Heart right ventricle (tissue), 16 donors: Measurements from ENCODE around the gene RAB11FIP2. TPM values are rescaled to one million over a fixed set of nuclear protein-coding genes. Genes with fewer than 3 reads are reported as not detected.

Experiments
- ATAC-seq, 8 donors: fragments of 200-7000 bp; cut with Tn5 transposase; one replicate each; pipeline ENCODE4 v1.9.1; 2020; ENCODE audit warnings: mild to moderate bottlenecking in 8 of 8, moderate library complexity in 8 of 8, moderate number of reproducible peaks in 1 of 8
- DNase-seq, 2 donors: peaks; one replicate each; pipeline ENCODE4 v3.0.0-alpha.2; 2020
- H3K27ac ChIP-seq, 10 donors: fragments of 200-600 bp; sonication (generic) in 2 of 10; one replicate each; pipeline versions ENCODE4 v1.5.0 to v1.8.0; 2020 to 2022; ENCODE audit warnings: mild to moderate bottlenecking in 3 of 10
- H3K27me3 ChIP-seq, 7 donors: fragments of 200-600 bp; one replicate each; pipeline ENCODE4 v1.8.0; 2021 to 2022; ENCODE audit warnings: mild to moderate bottlenecking in 2 of 7
- H3K36me3 ChIP-seq, 9 donors: fragments of 200-600 bp; sonication (generic) in 1 of 9; one replicate each; pipeline versions ENCODE4 v1.5.0 to v1.8.0; 2020 to 2022; ENCODE audit warnings: mild to moderate bottlenecking in 2 of 9
- H3K4me1 ChIP-seq, 9 donors: fragments of 200-600 bp; sonication (generic) in 1 of 9; one replicate each; pipeline versions ENCODE4 v1.5.0 to v1.8.0; 2020 to 2022; ENCODE audit warnings: mild to moderate bottlenecking in 4 of 9
- H3K4me3 ChIP-seq, 10 donors: fragments of 200-600 bp; sonication (generic) in 2 of 10; one replicate each; pipeline versions ENCODE4 v1.5.0 to v1.8.0; 2020 to 2022; ENCODE audit warnings: mild to moderate bottlenecking in 7 of 10, moderate library complexity in 2 of 10
- H3K9me3 ChIP-seq, 11 donors: fragments of 200-600 bp in 10 of 11; sonication (generic) in 2 of 11; one replicate each; pipeline versions ENCODE4 v1.5.0 to v1.8.0; 2013 to 2022; ENCODE audit warnings: mild to moderate bottlenecking in 2 of 11, control low read depth in 1 of 11, moderate library complexity in 1 of 11
- CTCF ChIP-seq, 9 donors: fragments of 200-600 bp; sonication (generic) in 2 of 9; IDR thresholded peaks; one replicate each; pipeline versions ENCODE4 v1.5.0 to v1.8.0; 2021 to 2022; ENCODE audit warnings: antibody characterized with exemption in 9 of 9, mild to moderate bottlenecking in 5 of 9, moderate library complexity in 1 of 9
- WGBS, 2 donors: extraction: QIAGEN DNeasy Blood & Tissue Kit; methylation state at CpG; one replicate each; pipeline ENCODE4 v1.1.7; 2013; ENCODE audit warnings: inconsistent platforms in 1 of 2; 5-methylcytosine and 5-hydroxymethylcytosine counted together
- intact Hi-C, 10 donors: fragments of 100-400 bp; cut with DNase I; formaldehyde crosslinking; loops; one replicate each; pipeline versions ENCODE4 v1.11.1 to v1.14.2; 2022
- polyA plus RNA-seq, 2 donors: library from polyadenylated mRNA; stranded (reverse); fragments of 200-250 nt; gene quantifications; one replicate each; pipeline ENCODE4 v1.2.3, GENCODE V29; 2013
- total RNA-seq, 10 donors: library from RNA; stranded (reverse); fragmentation: NEBNext Ultra II Directional in 3 of 10; extraction: Animal tissue kit (Norgen Biotek cat#: 25700) in 3 of 10; gene quantifications; one replicate each; pipeline versions ENCODE4 v1.2.1 to v1.2.4, GENCODE V29; 2021 to 2023
- donor health status: Arrhythmogenic right ventricular cardiomyopathy.
- donor health status: ischemic (EF 13 %, LVEDD 7.1; RV severe dilation, severe dysfunction).
- donor health status: healthy with polysubstance abuse.
- donor health status: DM: no; HTN: yes; CAD: no.
- donor health status: DM: no; HTN: no; CAD: no.
- donor health status: ischemic (EF 25% LVEDD 6.9; RV normal size, moderate dysfunction).
- donor health status: ischemic (EF 25% LVEDD 5.7; RV mildly dilated, moderate dysfunction).
- donor health status: healthy.
- donor health status: DM: yes; HTN: yes; CAD: no.
- donor health status: Ischemic cardiomyopathy.
- donor health status: ischemic (EF 35%, LVEDD 5.7; RV mildly dilated, moderate dysfunction).
- donor health status: nonischemic (EF 11% LVEDD 7.7; RV severe dilation, severe dysfunction).
- donor health status: DM: yes; HTN: yes; CAD: no.
- donor health status: PGD.
- donor health status: ischemic (EF 29% LVEDD 5.4; RV normal size, mild dysfunction).
- donor health status: nonischemic (EF 23%, LVEDD 6.1; RV moderate dilation, normal function).

RAB11FIP2 gene
- total and polyA plus RNA-seq, 12 donors: 2.6 to 17.2 (median 13.6) TPM

DNA sequence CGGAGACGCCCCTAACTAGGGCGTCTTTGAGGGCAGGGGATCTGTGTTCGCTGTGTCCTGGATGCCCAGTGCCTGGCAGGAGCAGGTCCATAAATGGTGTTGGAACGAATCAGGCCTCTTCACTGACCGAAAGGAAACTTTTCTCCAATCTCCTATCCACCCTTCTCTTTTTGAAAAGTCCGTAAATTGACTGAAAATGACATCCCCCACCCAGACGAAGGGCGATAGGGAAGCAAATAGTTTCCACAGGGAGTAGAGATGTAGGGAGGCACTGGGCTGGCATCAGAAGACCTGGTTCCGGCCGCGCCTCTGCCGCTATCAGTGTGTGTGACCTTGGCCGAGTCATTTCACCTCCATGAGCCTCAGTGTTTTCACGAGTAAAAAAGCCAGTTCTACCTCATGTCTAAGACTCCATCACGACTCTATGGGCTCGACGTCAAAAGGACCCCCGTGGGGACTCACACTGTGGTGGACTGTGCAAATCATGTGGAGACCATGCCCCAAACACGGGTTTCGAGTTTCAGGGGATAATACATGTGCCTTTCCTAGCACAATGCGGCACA lies 497 bp upstream of the RAB11FIP2 start:
- no peak for TF ChIP-seq CTCF (IDR thresholded peaks at IDR 0.05)
- Histone ChIP-seq H3K36me3 (no peaks in the 10 kb centered on the region), H3K9me3 (no peaks in the 10 kb centered on the region), H3K27me3 (no peaks in the 10 kb centered on the region), H3K27ac (peak overlapping the region; percentile 65 to 96 (median 92)), H3K4me1 (peaks cover 0 to 43% (median 37%) of the 10 kb centered on the region in 9 donors), H3K4me3 (peak overlapping the region; percentile 77 to 93 (median 85))
- intact Hi-C loops: loop anchor here in 2 of 10 donors (10.0 kb wide), 2 partner anchors 268 to 288 kb away; no protein-coding TSS in a partner anchor
- ATAC-seq: peak in 4 of 8 donors; percentile 2 to 43 (median 10)
- WGBS, 2 donors: 39 to 49% methylated on average over 22 of the region's 22 CpGs
- DNase-seq: peak; percentile 11

- DNase-seq (peak in 1 of 2 donors; percentile 31), ATAC-seq (peak; percentile 48 to 72 (median 59))
- H3K9me3 ChIP-seq: no peaks in the 10 kb centered on the region
- H3K27ac ChIP-seq: peak overlapping the region; percentile 65 to 96 (median 92)
- no peaks in the 10 kb centered on the region for H3K36me3 ChIP-seq
- H3K4me1 ChIP-seq: peaks cover 0 to 56% (median 49%) of the 10 kb centered on the region in 9 donors
- WGBS, 2 donors: 1% methylated on average over 14 of the region's 14 CpGs
- no peak for TF ChIP-seq CTCF (IDR thresholded peaks at IDR 0.05)
- intact Hi-C loops: loop anchor here in 2 of 10 donors (10.0 kb wide), 2 partner anchors 269 to 289 kb away; no protein-coding TSS in a partner anchor
- H3K4me3 ChIP-seq: peak overlapping the region; percentile 77 to 93 (median 85)
- no peaks in the 10 kb centered on the region for H3K27me3 ChIP-seq
Measured at GRCh38 chr10:118045837-118046394, 825 bp downstream of the RAB11FIP2 start.

DNA sequence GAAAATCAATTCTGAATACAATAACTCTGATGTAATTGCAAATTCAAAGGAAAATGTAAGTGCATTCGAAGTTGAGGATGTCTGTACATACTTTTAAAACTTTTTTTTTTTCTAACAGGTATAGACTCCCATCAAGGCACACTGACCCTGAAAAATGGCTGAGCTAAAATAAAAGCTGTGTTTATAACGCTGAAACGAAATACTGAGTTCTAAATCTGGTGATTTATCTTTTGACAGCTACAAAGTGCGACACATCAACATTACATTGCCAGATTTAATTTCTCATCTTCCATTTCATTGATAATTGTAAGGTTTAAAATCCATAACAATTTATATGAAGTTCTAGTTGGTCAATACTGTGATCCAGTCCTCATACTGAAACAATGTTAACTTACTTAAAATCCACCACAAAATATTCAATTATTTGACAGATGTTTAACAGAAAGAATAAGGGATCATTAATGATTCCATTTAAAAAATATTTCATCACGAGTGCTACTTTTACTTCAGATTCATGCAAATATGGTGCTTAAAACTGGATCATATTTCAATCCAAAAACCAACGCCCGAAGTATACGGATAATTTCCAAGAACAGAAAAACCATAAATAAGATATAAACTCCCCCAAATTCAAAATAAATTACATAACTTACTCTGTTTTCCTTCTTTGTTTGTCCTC lies 1.4 kb downstream of the RAB11FIP2 start:
- intact Hi-C loops: loop anchor here in 2 of 10 donors (10.0 kb wide), 2 partner anchors 270 to 290 kb away; no protein-coding TSS in a partner anchor

More for the DNA sequence above, 1.4 kb downstream of the RAB11FIP2 start:
- H3K4me1 ChIP-seq: peaks cover 0 to 62% (median 54%) of the 10 kb centered on the region in 9 donors
- DNase-seq (no peak), ATAC-seq (no peak)
- peak overlapping the region in 9 of 10 donors; percentile 87 to 96 (median 92) for H3K27ac ChIP-seq
- H3K27me3 ChIP-seq: no peaks in the 10 kb centered on the region
- H3K4me3 ChIP-seq: peak overlapping the region; percentile 77 to 93 (median 85)
- no peak for TF ChIP-seq CTCF (IDR thresholded peaks at IDR 0.05)
- no peaks in the 10 kb centered on the region for H3K9me3 ChIP-seq
- WGBS, 2 donors: 37 to 43% methylated on average over 8 of the region's 8 CpGs
- no peaks in the 10 kb centered on the region for H3K36me3 ChIP-seq
